LNCAP (cell line): ENCODE measurements around the gene SRY.

ENCODE experiments used
- TF ChIP-seq, protein P1 (sequence below): fragments of 450-650 bp; IDR thresholded peaks from 2 replicates; pipeline ENCODE4 v1.5.1; 2017; ENCODE audit warnings: mild to moderate bottlenecking

The SRY gene

DNA sequence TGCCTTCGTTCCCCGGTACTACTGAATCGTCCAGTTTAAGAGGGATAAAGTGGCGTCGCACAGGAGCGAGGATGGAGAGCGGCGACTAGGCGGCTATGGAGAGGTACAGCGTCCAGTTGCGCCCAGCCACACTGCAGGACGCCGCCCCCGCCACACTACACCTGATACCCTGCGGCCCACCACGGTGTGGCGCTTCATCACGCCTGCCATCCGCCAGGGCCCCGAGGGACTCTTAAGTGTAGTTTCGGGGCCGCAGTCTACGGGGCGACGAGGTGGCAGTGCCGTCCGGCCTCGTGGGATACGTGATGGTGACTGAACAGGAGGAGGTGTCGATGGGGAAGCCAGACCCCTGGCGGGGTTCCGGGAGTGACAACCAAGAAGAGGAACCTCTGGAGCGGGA lies 2.3 kb upstream of the SRY start:
- TF ChIP-seq, protein P1, sequence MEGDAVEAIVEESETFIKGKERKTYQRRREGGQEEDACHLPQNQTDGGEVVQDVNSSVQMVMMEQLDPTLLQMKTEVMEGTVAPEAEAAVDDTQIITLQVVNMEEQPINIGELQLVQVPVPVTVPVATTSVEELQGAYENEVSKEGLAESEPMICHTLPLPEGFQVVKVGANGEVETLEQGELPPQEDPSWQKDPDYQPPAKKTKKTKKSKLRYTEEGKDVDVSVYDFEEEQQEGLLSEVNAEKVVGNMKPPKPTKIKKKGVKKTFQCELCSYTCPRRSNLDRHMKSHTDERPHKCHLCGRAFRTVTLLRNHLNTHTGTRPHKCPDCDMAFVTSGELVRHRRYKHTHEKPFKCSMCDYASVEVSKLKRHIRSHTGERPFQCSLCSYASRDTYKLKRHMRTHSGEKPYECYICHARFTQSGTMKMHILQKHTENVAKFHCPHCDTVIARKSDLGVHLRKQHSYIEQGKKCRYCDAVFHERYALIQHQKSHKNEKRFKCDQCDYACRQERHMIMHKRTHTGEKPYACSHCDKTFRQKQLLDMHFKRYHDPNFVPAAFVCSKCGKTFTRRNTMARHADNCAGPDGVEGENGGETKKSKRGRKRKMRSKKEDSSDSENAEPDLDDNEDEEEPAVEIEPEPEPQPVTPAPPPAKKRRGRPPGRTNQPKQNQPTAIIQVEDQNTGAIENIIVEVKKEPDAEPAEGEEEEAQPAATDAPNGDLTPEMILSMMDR = no peak

GRCh38 chrY:2786876-2787512 lies 488 bp downstream of the SRY start:
- TF ChIP-seq, protein P1 = no peak
